PC-9 (cell line): ENCODE data around the gene PRR30. TPM values are rescaled to one million over a fixed set of nuclear protein-coding genes. Genes with fewer than 3 reads are reported as not detected.

Experiments
- Bru-seq: library from RNA; stranded (reverse); fragments of 400-500 nt; gene quantifications from one replicate; lab custom pipeline; 2021; lab: Mats Ljungman, UMichigan
- BruChase-seq, 2 experiments: library from RNA; stranded (reverse); fragments of 400-500 nt; gene quantifications; one replicate each; lab custom pipeline; 2021; lab: Mats Ljungman, UMichigan
- BruUV-seq: library from RNA; stranded (reverse); fragments of 400-500 nt; replicated peaks from 2 replicates; lab custom pipeline; 2021; lab: Mats Ljungman, UMichigan
- CTCF ChIA-PET: fragments of 300-600 bp; sonication (Branson Sonifier 250); formaldehyde crosslinking; loops from one replicate; lab custom pipeline; 2022; ENCODE audit warnings: antibody characterized with exemption; lab: Charles Lee
- POLR2A ChIA-PET: fragments of 300-600 bp; sonication (Branson Sonifier 250); formaldehyde crosslinking; loops from one replicate; lab custom pipeline; 2022; ENCODE audit warnings: antibody characterized with exemption; ENCODE audit not compliant: unreplicated experiment; lab: Charles Lee
- DNase-seq, 2 experiments: peaks; one replicate each; pipeline versions ENCODE4 v3.0.0 to v3.0.0-alpha.2; 2015 to 2022; ENCODE audit warnings: mixed read lengths in 1 of 2
- H2AFZ ChIP-seq: fragments of 200-600 bp; sonication (generic); 2 replicates; pipeline ENCODE4 v1.8.1; 2017; ENCODE audit warnings: antibody characterized with exemption
- H3F3A ChIP-seq: fragments of 200-600 bp; sonication (generic); 2 replicates; pipeline ENCODE4 v1.8.1; 2017; ENCODE audit warnings: antibody characterized with exemption, mild to moderate bottlenecking, low read depth; ENCODE audit not compliant: insufficient read depth
- H3K27ac ChIP-seq: fragments of 200-600 bp; sonication (generic); 2 replicates; pipeline ENCODE4 v1.6.1; 2016; ENCODE audit warnings: mixed run types
- H3K27me3 ChIP-seq: fragments of 200-600 bp; sonication (generic); 2 replicates; pipeline ENCODE4 v1.6.1; 2016; ENCODE audit warnings: low read depth, mixed run types; ENCODE audit not compliant: insufficient read depth
- H3K36me3 ChIP-seq: fragments of 200-600 bp; sonication (generic); 2 replicates; pipeline ENCODE4 v1.6.1; 2016; ENCODE audit warnings: low read depth, mixed run types
- H3K4me1 ChIP-seq: fragments of 200-600 bp; sonication (generic); replicated peaks from 2 replicates; pipeline ENCODE4 v1.6.1; 2016; ENCODE audit warnings: mixed run types; ENCODE audit not compliant: insufficient read depth
- H3K4me2 ChIP-seq: fragments of 200-600 bp; sonication (generic); 2 replicates; pipeline ENCODE4 v1.6.1; 2017; ENCODE audit warnings: mixed run types
- H3K4me3 ChIP-seq: fragments of 200-600 bp; sonication (generic); 2 replicates; pipeline ENCODE4 v1.6.1; 2016; ENCODE audit warnings: mixed run types
- H3K79me2 ChIP-seq: fragments of 200-600 bp; sonication (generic); 2 replicates; pipeline ENCODE4 v1.6.1; 2017; ENCODE audit warnings: low read depth, mixed run types
- H3K9me2 ChIP-seq: fragments of 200-600 bp; sonication (generic); 2 replicates; pipeline ENCODE4 v1.8.1; 2017; ENCODE audit warnings: mild to moderate bottlenecking; ENCODE audit not compliant: insufficient read depth
- H3K9me3 ChIP-seq: fragments of 200-600 bp; sonication (generic); 2 replicates; pipeline ENCODE4 v1.8.1; 2016; ENCODE audit warnings: low read depth; ENCODE audit not compliant: insufficient read depth
- H4K20me1 ChIP-seq: fragments of 200-600 bp; sonication (generic); 2 replicates; pipeline ENCODE4 v1.8.1; 2017; ENCODE audit not compliant: insufficient read depth
- EZH2 ChIP-seq: fragments of 200-600 bp; sonication (generic); IDR thresholded peaks from 2 replicates; pipeline ENCODE4 v1.8.0; 2017; ENCODE audit warnings: antibody characterized with exemption, low read depth
- intact Hi-C: fragments of 100-400 bp; cut with micrococcal nuclease; formaldehyde crosslinking; loops from one replicate; pipeline ENCODE4 v1.10.0; 2022; ENCODE audit not compliant: unreplicated experiment
- long read RNA-seq: library from polyadenylated mRNA; stranded (forward); transcript quantifications from one replicate; pipeline ENCODE4 v2.0.0, GENCODE V29; 2022
- total RNA-seq: library from RNA; stranded (reverse); gene quantifications from 2 replicates; pipeline ENCODE4 v1.2.3, GENCODE V29; 2021
- TF ChIP-seq, protein P1 (sequence below): fragments of 200-600 bp; sonication (generic); conservative IDR thresholded peaks from 2 replicates; pipeline ENCODE4 v1.6.1; 2017; ENCODE audit warnings: mixed run types, antibody characterized with exemption, mild to moderate bottlenecking, moderate library complexity

PRR30 gene
- not detected in 2 replicates for total RNA-seq
- not detected for Bru-seq, nascent RNA
- not detected for BruChase-seq, experiment 1, labeled RNA remaining after a 2-hour chase
- BruChase-seq, experiment 2, labeled RNA remaining after a 6-hour chase, result not detected
- long read RNA-seq, result 0 reads

DNA sequence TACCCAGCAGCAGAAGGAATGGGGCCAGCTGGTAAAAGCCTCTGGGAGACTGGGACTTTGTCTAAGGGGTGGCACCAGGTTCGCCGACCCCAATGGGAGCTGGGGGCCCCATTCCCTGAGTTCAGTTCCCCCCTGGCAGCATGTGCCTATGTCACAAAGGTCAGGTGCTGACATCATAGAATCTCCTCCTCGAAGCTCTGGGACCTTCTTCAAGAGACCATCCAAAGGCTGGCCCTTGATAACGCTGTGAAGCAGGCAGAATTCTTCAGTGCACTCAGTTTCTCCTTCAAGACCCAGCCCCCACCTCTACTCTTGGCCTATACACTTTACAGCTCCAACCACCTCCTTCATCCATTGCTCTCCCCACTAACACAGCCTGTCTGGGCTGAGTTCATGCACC lies at the start of gene PRR30:
TSS of gene PRR30 (minus strand) at position 101 of the 400 bp plus-strand sequence. CDS start 1,081 bp downstream, outside the sequence.
- no TSS peak for BruUV-seq
- H3K9me3 ChIP-seq, result no peaks in the 10 kb centered on the region
- POLR2A ChIA-PET, result no interaction called here

DNA sequence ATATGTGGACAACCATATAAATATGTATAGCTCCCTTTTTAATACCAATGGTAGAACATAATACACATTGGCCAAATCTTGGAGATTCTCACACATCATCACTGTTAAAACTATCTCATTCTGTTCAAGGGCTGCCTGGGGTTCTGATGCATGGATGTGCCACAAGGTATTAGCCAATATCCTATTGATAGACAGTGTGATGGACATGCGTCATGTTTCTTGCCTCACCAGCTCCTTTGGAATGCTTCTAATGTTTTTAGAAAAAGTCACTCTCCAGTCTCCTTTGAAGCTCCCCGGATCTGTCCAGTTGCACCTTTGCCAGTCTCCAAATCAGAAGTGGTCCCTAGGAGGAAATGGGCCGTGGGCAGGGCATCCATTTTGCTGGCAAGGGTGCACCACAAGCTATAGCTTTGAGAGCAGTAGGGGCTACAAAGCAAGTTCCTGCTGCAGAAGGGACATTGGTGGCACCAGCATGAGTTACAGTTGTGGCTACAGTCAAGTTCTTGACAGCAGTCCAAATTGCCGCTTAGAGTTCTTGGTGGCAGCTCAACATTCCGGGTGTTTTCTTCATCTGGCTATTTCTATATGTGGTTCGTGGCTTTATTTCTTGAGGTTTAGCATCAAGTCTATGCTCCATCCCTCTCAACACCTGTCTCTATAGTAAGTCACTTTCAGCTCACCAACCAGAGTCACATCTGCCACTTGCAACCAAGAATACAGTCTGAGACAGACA lies 47.6 kb upstream of the PRR30 start:
- Histone ChIP-seq H3K27ac (no peak overlapping the region), H3F3A (no peaks in the 10 kb centered on the region; the same call in 1 of the 2 replicates), H3K36me3 (no peaks in the 10 kb centered on the region), H3K27me3 (no peaks in the 10 kb centered on the region), H3K9me2 (no peaks in the 10 kb centered on the region), H3K4me1 (peaks cover 9% of the 10 kb centered on the region; the same call in 1 of the 2 replicates), H3K9me3 (no peaks in the 10 kb centered on the region), H3K4me3 (no peak overlapping the region), H4K20me1 (no peaks in the 10 kb centered on the region), H2AFZ (no peak overlapping the region), H3K79me2 (no peaks in the 10 kb centered on the region), H3K4me2 (no peak overlapping the region)
- TF ChIP-seq, protein P1, sequence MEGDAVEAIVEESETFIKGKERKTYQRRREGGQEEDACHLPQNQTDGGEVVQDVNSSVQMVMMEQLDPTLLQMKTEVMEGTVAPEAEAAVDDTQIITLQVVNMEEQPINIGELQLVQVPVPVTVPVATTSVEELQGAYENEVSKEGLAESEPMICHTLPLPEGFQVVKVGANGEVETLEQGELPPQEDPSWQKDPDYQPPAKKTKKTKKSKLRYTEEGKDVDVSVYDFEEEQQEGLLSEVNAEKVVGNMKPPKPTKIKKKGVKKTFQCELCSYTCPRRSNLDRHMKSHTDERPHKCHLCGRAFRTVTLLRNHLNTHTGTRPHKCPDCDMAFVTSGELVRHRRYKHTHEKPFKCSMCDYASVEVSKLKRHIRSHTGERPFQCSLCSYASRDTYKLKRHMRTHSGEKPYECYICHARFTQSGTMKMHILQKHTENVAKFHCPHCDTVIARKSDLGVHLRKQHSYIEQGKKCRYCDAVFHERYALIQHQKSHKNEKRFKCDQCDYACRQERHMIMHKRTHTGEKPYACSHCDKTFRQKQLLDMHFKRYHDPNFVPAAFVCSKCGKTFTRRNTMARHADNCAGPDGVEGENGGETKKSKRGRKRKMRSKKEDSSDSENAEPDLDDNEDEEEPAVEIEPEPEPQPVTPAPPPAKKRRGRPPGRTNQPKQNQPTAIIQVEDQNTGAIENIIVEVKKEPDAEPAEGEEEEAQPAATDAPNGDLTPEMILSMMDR, result no peak
- TF ChIP-seq EZH2, result no peak
- no peak for DNase-seq
- intact Hi-C loops, result no loop called here
- ChIA-PET POLR2A (interaction anchor here (0.6 kb wide), 1 partner anchor 15 kb away, joined by 3 read pairs; no protein-coding TSS in a partner anchor), CTCF (no interaction called here)
- BruUV-seq, result no TSS peak

More for the DNA sequence above, at the start of gene PRR30:
- CTCF ChIA-PET, result no interaction called here
- Histone ChIP-seq H3K4me2 (no peak within 1 kb of the TSS), H4K20me1 (no peaks in the 10 kb centered on the region), H3K4me1 (no peaks in the 10 kb centered on the region), H3K4me3 (no peak within 1 kb of the TSS), H2AFZ (no peak within 1 kb of the TSS), H3K79me2 (no peaks in the 10 kb centered on the region; the same call in 1 of the 2 replicates), H3K27ac (no peak within 1 kb of the TSS), H3F3A (no peaks in the 10 kb centered on the region; the same call in 1 of the 2 replicates), H3K9me2 (no peaks in the 10 kb centered on the region), H3K36me3 (no peaks in the 10 kb centered on the region), H3K27me3 (peaks cover 13% of the 10 kb centered on the region)
- intact Hi-C loops, result loop anchor here (10.0 kb wide), 1 partner anchor 75 kb away; the partner anchor contains the start of genes ATRAID, CAD and SLC5A6
- TF ChIP-seq EZH2, result no peak
- TF ChIP-seq, protein P1, result no peak
- no peak for DNase-seq

DNA sequence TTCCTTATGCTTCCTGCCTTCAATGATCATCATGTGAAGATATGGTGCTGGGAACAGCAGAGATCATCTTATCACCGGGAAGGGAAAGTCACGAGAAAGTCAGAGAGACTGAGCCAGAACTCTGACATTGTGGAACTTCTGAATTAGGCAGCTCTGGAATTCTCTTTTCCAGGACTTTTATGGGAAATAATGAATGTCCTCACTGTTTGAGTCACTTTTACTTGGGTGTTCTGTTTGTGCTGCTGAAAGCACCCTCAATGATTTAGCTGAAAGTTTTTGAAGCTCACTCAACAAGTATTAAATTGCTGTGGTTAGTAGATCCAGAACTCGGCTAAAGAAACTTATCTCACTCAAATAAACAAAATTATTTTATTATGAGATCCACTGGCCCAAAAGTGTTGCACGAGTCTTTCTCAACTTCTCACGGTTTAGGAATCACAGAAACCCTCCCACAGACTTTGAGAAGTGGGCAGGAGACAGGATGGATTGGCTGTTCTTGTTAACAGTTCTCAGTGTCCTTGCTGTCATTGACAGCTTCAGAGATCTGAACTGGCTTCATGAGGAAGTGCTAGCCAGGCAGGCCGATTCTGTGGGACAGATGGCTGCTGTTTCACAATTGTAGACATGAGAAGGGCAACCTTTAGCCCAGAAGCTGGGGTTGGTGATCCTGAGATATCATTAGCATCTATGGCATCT lies 46.3 kb upstream of the PRR30 start:
- Histone ChIP-seq H3K9me3 (no peaks in the 10 kb centered on the region), H3K4me3 (no peak overlapping the region), H3F3A (no peaks in the 10 kb centered on the region; the same call in 1 of the 2 replicates), H3K79me2 (no peaks in the 10 kb centered on the region), H3K27ac (no peak overlapping the region), H3K9me2 (no peaks in the 10 kb centered on the region), H3K4me1 (peaks cover 9% of the 10 kb centered on the region; the same call in 1 of the 2 replicates), H3K4me2 (peak overlapping the region; percentile 26), H2AFZ (peak overlapping the region; percentile 61), H4K20me1 (no peaks in the 10 kb centered on the region), H3K36me3 (no peaks in the 10 kb centered on the region), H3K27me3 (no peaks in the 10 kb centered on the region)
- ChIA-PET POLR2A (interaction anchor here (0.7 kb wide), 1 partner anchor 108 kb away, joined by 3 read pairs; no protein-coding TSS in a partner anchor), CTCF (no interaction called here)
- intact Hi-C loops, result no loop called here
- DNase-seq, result no peak
- no TSS peak for BruUV-seq
- TF ChIP-seq EZH2, result no peak
- TF ChIP-seq, protein P1, result no peak
